Activated T-helper 1 cell treated with anti-CD3 and anti-CD28 coated beads, Interleukin-2, amount 50 U/mL, for 16 hours (primary cell): ENCODE results near the gene RANBP3.
"Not testable (repeated sequence)": the region's sequence is repeated elsewhere in the genome, so short reads cannot be mapped to it uniquely, and the experiment has no call there.

Source experiments
- DNase-seq, 2 donors: peaks; one replicate each; pipeline ENCODE4 v3.0.0-alpha.2; 2020; ENCODE audit warnings: low read depth in 1 of 2, low spot score in 1 of 2

The RANBP3 gene

GRCh38 chr19:5966941-5967340, 11.0 kb downstream of the RANBP3 start:
- no peak for DNase-seq

GRCh38 chr19:5966215-5966614, 11.7 kb downstream of the RANBP3 start:
- DNase-seq, result no peak

- DNase-seq, result no peak
Measured at GRCh38 chr19:5964816-5965565, 12.9 kb downstream of the RANBP3 start.

GRCh38 chr19:5963855-5964254, 14.1 kb downstream of the RANBP3 start:
- DNase-seq, result no peak

GRCh38 chr19:5963259-5963658, 14.7 kb downstream of the RANBP3 start:
- DNase-seq, result not testable (repeated sequence)

GRCh38 chr19:5961969-5962945, 15.7 kb downstream of the RANBP3 start:
- peak; percentile 38 to 54 for DNase-seq

- not testable (repeated sequence) for DNase-seq
Measured at GRCh38 chr19:5961641-5961968, 16.3 kb downstream of the RANBP3 start.

GRCh38 chr19:5960005-5961001, 17.6 kb downstream of the RANBP3 start:
- no peak for DNase-seq

- no peak for DNase-seq
Measured at GRCh38 chr19:5959260-5960004, 18.5 kb downstream of the RANBP3 start.

- no peak for DNase-seq
Measured at GRCh38 chr19:5958851-5959122, 19.2 kb downstream of the RANBP3 start.

- DNase-seq, result no peak
Measured at GRCh38 chr19:5958074-5958850, 19.7 kb downstream of the RANBP3 start.

- DNase-seq, result no peak
Measured at GRCh38 chr19:5957170-5957569, 20.8 kb downstream of the RANBP3 start.

GRCh38 chr19:5956728-5957127, 21.2 kb downstream of the RANBP3 start:
- no peak for DNase-seq

GRCh38 chr19:5956323-5956722, 21.6 kb downstream of the RANBP3 start:
- DNase-seq, result no peak

- no peak for DNase-seq
Measured at GRCh38 chr19:5955636-5955935, 22.4 kb downstream of the RANBP3 start.

GRCh38 chr19:5954293-5954692, 23.6 kb downstream of the RANBP3 start:
- DNase-seq, result no peak

- no peak for DNase-seq
Measured at GRCh38 chr19:5953680-5954213, 24.2 kb downstream of the RANBP3 start.

- DNase-seq, result no peak
Measured at GRCh38 chr19:5953030-5953589, 24.8 kb downstream of the RANBP3 start.
